GM18505 (cell line): ENCODE measurements around the gene SPNS2.

Experiments used
- ATAC-seq: cut with Tn5 transposase; IDR thresholded peaks from one replicate; pipeline ENCODE4 v1.9.1; 2021; ENCODE audit not compliant: unreplicated experiment
- POLR2A ChIP-seq: IDR thresholded peaks from 4 replicates; pipeline ENCODE4 v1.6.1; 2011; ENCODE audit warnings: borderline replicate concordance; ENCODE audit not compliant: insufficient read depth, insufficient read length; ENCODE audit errors: extremely low read depth

Gene SPNS2

DNA sequence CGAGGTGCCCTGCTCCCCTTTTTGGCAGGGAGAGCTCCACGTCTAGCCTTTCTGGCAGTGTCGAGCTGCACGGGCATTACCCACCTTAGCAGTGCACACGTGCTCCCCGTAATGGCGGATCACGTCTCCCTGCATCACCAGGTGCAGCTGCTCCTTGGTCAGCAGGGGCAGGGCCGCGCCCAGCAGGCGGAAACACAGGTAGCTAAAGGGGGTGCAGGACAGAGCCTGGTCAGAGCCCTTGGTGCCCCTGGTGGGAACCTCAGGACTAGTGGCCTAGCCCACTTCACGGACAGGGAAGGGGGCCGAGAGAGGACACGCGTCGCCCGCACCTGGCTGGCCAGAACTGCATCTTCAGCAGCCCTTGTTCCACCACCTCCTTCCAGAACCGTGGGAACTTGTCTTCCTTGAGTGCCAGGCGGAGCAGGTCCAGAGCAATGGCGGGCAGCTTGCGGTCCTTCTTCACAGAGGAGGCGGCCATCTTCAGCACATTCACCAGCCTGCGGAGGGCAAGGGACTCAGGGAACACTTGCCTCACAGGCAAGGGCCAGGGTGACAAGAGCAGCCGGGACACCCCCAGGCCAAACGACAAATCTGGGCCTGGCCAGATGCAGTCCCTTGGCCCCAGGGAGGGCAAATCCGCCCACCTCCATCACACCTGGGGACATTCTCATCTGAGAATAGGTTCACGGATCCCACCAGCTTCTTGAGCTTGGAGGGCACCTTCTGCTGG, 53.3 kb downstream of the SPNS2 start:
- no peak for TF ChIP-seq POLR2A
- ATAC-seq, result no peak

GRCh38 chr17:4553669-4554068, 55.0 kb downstream of the SPNS2 start:
- TF ChIP-seq POLR2A, result no peak
- ATAC-seq, result no peak

DNA sequence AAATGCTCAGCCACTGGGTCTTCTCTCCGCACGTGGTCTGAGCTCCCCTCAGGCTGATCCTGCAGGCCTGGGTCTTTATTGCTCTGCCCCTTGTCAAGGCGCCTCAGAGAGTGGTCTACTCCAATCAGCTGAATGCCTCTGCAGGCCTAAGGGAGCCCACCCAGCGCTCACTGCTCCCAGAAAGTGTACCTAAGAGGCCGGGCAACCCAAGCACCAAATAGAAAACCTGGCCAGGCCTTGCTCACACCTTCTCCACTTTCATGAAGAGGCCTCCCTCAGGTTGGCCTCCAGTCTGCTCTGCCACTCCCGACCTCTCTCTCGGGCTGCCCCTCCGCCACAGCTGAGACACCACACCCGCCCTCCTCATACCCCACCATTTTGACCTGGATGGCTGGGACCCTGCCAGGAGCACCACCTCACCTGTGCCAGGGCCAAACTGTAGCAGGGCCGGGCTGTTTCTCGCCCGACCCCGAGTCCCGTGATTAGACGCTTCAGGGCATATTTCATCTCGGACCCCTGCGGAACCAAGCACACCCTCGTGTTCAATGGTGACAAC, 55.8 kb downstream of the SPNS2 start:
- no peak for ATAC-seq
- TF ChIP-seq POLR2A, result no peak

DNA sequence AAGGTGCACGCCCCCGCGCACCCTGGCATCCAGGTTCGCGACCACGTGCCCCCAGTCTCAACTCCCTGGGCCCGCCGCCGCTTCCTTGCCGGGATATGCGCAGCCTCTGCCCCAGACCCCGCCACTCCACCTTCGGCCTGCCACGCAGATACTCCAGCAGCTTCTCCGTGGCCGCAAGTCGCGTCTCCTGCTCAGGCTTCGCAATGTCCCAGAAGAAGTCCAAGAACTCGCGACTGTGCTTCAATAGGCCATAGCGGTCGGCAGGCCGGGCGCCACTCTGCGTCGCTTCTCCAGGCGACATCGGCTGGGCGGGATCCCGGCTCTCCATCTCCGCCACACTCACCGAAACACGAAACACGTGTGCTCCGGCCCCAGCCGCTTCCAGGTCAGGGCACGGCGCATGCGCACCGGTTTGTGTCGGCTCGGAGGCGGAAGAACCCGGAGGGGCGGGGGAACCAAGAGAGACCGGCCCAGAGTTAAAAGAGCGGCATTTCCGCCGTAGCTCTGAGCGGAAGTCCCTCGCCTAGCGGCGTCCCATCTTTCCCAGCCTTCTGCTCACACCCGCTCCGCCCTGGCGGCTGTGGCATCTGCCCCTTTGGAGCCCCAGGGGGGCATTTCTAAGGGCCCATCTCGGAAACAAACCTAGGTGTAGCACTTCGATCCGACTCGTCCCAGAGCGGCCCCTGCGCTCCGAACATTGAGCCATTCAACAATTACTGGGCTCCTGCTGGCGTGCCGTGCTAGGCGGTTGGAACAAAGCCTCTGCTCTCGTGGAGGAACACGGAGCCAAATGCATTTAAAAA, 56.5 kb downstream of the SPNS2 start, which contains the start of gene MYBBP1A:
MYBBP1A (minus strand) TSS at position 388 of the 803 bp plus-strand sequence; CDS start at position 328, 60 bp downstream.
- ATAC-seq, result peak; percentile 71
- peak; percentile 98 for TF ChIP-seq POLR2A

GRCh38 chr17:4555873-4556759, 57.4 kb downstream of the SPNS2 start:
- no peak for ATAC-seq
- TF ChIP-seq POLR2A, result no peak

DNA sequence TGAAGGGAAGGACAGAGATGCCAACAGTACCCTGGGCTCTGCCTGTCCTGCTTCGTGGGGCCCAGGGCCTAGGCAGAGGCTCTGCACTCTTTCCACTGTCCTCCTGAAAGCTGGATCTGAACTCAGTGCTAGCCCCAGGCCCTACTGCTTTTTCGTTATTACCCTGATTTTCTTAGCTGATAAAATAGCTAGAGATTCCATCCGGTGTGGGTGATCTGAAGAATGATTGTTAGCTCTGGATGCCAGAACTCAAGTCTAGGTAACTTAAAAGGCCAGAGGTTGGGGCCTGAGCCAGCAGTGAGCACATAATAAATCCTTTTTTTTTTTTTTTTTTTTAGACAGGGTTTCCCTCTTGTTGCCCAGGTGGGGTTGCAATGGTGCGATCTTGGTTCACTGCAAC, 58.3 kb downstream of the SPNS2 start:
- no peak for ATAC-seq

DNA sequence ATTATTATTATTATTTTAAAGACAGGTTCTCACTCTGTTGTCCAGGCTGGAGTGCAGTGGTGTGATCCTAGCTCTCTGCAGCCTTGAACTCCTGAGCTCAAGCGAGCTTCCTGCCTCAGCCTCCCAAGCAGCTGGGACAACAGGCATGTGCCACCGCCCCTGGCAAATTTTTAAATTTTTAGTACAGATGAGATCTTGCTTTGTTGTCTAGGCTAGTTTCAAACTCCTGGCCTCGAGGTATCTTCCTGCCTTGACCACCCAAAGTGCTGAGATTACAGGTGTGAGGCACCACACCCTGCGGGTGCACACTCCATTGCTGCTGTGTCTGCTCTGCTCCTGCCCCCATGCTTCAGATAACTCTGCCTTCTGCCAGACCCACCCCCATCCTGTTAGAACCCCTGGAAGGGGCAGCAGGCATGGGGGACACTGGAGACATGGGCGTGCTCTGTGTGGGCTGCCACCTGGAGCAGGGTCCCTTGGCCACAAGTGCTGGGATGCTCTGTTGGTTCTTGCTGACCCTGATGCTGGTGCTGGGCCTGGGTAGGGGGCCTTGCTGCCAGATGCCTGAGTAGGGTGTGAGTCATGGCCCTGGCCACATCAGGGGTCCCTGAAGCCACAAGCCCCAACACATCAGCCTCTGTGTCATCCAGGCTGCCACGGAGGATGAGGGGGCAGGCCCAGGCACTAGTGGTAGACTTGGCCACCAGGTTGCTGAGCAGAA, 59.1 kb downstream of the SPNS2 start:
- ATAC-seq, result no peak
- no peak for TF ChIP-seq POLR2A

More for the DNA sequence above, 58.3 kb downstream of the SPNS2 start:
- no peak for TF ChIP-seq POLR2A

DNA sequence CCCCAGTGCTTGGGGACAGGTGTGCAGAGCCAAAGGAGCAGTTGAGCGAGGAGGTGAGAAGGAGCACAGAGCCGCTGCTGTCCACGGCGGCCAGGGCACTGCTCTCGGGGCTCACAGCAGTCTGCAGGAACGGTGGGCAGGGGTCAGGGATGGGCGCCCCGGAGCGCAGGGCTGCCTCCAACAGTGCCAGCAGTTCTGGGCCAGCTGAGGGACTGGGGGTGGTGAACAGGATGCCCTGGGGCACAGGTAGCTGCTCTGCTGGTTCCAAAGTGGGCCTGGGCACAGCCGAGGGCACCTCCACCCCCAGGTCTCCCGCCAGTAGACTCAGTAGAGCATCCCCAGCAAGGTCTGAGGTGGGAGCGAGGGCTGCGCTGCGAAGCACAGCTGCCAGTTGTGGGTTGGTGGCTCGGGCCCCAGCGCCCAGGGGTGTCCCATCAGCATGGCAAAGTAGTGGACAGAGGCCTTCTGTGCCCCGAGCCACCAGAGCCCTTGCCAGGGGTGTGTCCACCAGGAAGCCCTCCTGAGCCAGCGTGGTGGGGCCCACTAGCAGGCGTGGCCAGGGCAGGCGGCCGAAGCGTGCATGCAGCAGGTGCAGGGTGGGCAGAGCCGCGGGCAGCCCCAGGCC, 59.8 kb downstream of the SPNS2 start:
- no peak for TF ChIP-seq POLR2A
- no peak for ATAC-seq

DNA sequence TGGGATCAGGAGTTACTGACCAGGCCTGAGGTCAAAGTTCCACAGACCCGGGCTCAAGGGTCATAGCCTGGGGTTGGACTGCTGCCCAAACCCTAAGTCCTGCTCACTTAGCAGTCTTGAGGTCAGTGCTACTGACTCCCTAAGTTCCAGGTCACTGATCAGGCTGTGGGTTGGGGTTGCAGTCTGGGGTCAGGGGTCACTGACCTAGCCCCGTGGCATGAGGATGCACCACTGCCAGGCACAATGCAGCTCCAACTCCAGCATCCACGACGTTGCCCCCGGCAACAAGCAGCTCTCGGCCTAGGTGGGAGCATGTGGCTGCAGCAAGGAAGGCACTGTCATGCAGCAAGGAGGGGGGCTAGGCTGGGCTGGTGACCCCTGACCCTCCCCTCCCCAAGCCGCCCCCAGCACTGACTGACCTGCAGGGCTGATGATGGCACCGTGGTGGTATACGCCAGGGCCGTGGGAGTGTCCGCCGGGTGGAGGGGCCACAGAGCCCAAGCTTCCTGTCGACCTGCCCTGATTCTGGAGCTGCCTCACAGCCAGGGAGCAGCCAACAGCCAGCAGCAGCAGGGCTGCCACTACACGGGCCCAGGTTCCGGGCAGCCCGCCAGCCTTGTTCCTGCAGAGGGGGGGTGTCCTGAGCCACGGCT, 60.6 kb downstream of the SPNS2 start:
- TF ChIP-seq POLR2A, result no peak
- ATAC-seq, result no peak

DNA sequence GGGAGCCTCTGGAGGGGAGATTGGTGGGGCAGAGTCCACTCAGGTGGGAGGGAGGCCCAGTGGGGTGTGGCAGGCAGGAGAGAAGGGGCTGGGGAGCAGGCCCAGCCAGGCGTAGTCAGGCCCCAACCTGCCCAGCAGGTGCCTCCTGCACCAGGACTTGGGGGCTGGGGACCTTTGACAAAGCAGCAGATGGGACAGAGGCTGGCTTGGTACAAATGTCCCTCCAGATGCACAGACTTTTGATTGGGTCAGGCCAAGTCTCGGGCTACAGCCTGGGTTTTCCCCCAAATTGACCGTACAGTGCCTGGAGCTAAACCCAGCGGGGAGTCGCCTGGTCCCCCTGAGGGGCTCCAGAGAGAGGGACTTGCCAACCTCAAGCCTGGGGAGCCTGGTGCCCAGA, 61.3 kb downstream of the SPNS2 start:
- TF ChIP-seq POLR2A, result no peak
- no peak for ATAC-seq

GRCh38 chr17:4560421-4560820, 61.7 kb downstream of the SPNS2 start, which contains the start of gene GGT6:
TSS of gene GGT6 (minus strand) at chr17:4560577. CDS start at chr17:4560521, 56 bp downstream.
- ATAC-seq, result no peak
- TF ChIP-seq POLR2A, result no peak

- no peak for ATAC-seq
- TF ChIP-seq POLR2A, result no peak
These were observed 62.2 kb downstream of the SPNS2 start for GRCh38 chr17:4560837-4561256.
